Mucosa of stomach (tissue), 1 donor: ENCODE data around the gene NUMA1.

Experiments used
- H3K27me3 ChIP-seq: one replicate; pipeline ENCODE4 v1.7.0; 2013; ENCODE audit warnings: mild to moderate bottlenecking, low read length; ENCODE audit not compliant: control insufficient read depth, insufficient read depth
- H3K36me3 ChIP-seq: one replicate; pipeline ENCODE4 v1.7.0; 2013; ENCODE audit warnings: low read length; ENCODE audit not compliant: control insufficient read depth, insufficient read depth
- H3K4me1 ChIP-seq: one replicate; pipeline ENCODE4 v1.7.0; 2013; ENCODE audit warnings: mild to moderate bottlenecking, low read length; ENCODE audit not compliant: control insufficient read depth, insufficient read depth
- H3K4me3 ChIP-seq: one replicate; pipeline ENCODE4 v1.7.0; 2013; ENCODE audit warnings: low read length
- H3K9ac ChIP-seq: one replicate; pipeline ENCODE4 v1.7.0; 2013; ENCODE audit warnings: mild to moderate bottlenecking, low read length, moderate library complexity
- H3K9me3 ChIP-seq: one replicate; pipeline ENCODE4 v1.7.0; 2013; ENCODE audit warnings: mild to moderate bottlenecking, low read length, moderate library complexity; ENCODE audit not compliant: control insufficient read depth
- donor health status: Pancreatic carcinoma.

NUMA1 gene

GRCh38 chr11:72080326-72081183, at the start of gene NUMA1, which contains the start of gene LRRC51:
TSS of gene NUMA1 (minus strand) at chr11:72080542. CDS start at chr11:72035943, 44,599 bp downstream.
TSS of gene LRRC51 (plus strand) at chr11:72080850. CDS start at chr11:72089084, 8,234 bp downstream.
- H3K9me3 ChIP-seq = no peaks in the 10 kb centered on the region
- H3K9ac ChIP-seq = peak within 1 kb of the TSS; percentile 81
- no peaks in the 10 kb centered on the region for H3K36me3 ChIP-seq
- H3K4me3 ChIP-seq = peak within 1 kb of the TSS; percentile 86
- H3K27me3 ChIP-seq = no peaks in the 10 kb centered on the region
- peaks cover 15% of the 10 kb centered on the region for H3K4me1 ChIP-seq

- Histone ChIP-seq H3K9ac (no peak overlapping the region), H3K36me3 (no peaks in the 10 kb centered on the region), H3K27me3 (no peaks in the 10 kb centered on the region), H3K9me3 (no peaks in the 10 kb centered on the region), H3K4me3 (no peak overlapping the region), H3K4me1 (no peaks in the 10 kb centered on the region)
Observed at GRCh38 chr11:72129381-72129780, 49.0 kb upstream of the NUMA1 start.

- Histone ChIP-seq H3K36me3 (no peaks in the 10 kb centered on the region), H3K9ac (no peak overlapping the region), H3K4me1 (no peaks in the 10 kb centered on the region), H3K27me3 (no peaks in the 10 kb centered on the region), H3K9me3 (no peaks in the 10 kb centered on the region), H3K4me3 (no peak overlapping the region)
Observed at GRCh38 chr11:72127923-72128322, 47.6 kb upstream of the NUMA1 start.

GRCh38 chr11:72125956-72126355, 45.6 kb upstream of the NUMA1 start:
- H3K36me3 ChIP-seq = no peaks in the 10 kb centered on the region
- no peak overlapping the region for H3K9ac ChIP-seq
- H3K4me1 ChIP-seq = no peaks in the 10 kb centered on the region
- H3K27me3 ChIP-seq = no peaks in the 10 kb centered on the region
- no peaks in the 10 kb centered on the region for H3K9me3 ChIP-seq
- no peak overlapping the region for H3K4me3 ChIP-seq

GRCh38 chr11:72124046-72124445, 43.7 kb upstream of the NUMA1 start:
- no peaks in the 10 kb centered on the region for H3K4me1 ChIP-seq
- H3K27me3 ChIP-seq = no peaks in the 10 kb centered on the region

GRCh38 chr11:72123117-72123653, 42.8 kb upstream of the NUMA1 start:
- Histone ChIP-seq H3K36me3 (no peaks in the 10 kb centered on the region), H3K9ac (no peak overlapping the region), H3K9me3 (no peaks in the 10 kb centered on the region), H3K4me3 (no peak overlapping the region), H3K27me3 (no peaks in the 10 kb centered on the region), H3K4me1 (no peaks in the 10 kb centered on the region)

More at GRCh38 chr11:72124046-72124445, 43.7 kb upstream of the NUMA1 start:
- Histone ChIP-seq H3K9me3 (no peaks in the 10 kb centered on the region), H3K4me3 (no peak overlapping the region), H3K36me3 (no peaks in the 10 kb centered on the region), H3K9ac (no peak overlapping the region)

GRCh38 chr11:72122607-72123006, 42.3 kb upstream of the NUMA1 start:
- Histone ChIP-seq H3K4me1 (no peaks in the 10 kb centered on the region), H3K4me3 (no peak overlapping the region), H3K27me3 (no peaks in the 10 kb centered on the region), H3K36me3 (no peaks in the 10 kb centered on the region), H3K9me3 (no peaks in the 10 kb centered on the region), H3K9ac (no peak overlapping the region)

GRCh38 chr11:72120930-72121329, 40.6 kb upstream of the NUMA1 start:
- H3K9me3 ChIP-seq = no peaks in the 10 kb centered on the region
- no peak overlapping the region for H3K9ac ChIP-seq
- no peaks in the 10 kb centered on the region for H3K27me3 ChIP-seq
- H3K4me3 ChIP-seq = no peak overlapping the region
- H3K4me1 ChIP-seq = no peaks in the 10 kb centered on the region
- no peaks in the 10 kb centered on the region for H3K36me3 ChIP-seq

- H3K27me3 ChIP-seq = no peaks in the 10 kb centered on the region
- H3K9ac ChIP-seq = no peak overlapping the region
- no peaks in the 10 kb centered on the region for H3K9me3 ChIP-seq
Observed at GRCh38 chr11:72119198-72119597, 38.9 kb upstream of the NUMA1 start.

GRCh38 chr11:72116019-72116755, 35.8 kb upstream of the NUMA1 start:
- Histone ChIP-seq H3K9me3 (no peaks in the 10 kb centered on the region), H3K27me3 (no peaks in the 10 kb centered on the region), H3K4me3 (no peak overlapping the region), H3K4me1 (peaks cover 14% of the 10 kb centered on the region), H3K9ac (no peak overlapping the region), H3K36me3 (no peaks in the 10 kb centered on the region)

More at GRCh38 chr11:72119198-72119597, 38.9 kb upstream of the NUMA1 start:
- H3K36me3 ChIP-seq = no peaks in the 10 kb centered on the region
- H3K4me3 ChIP-seq = no peak overlapping the region
- H3K4me1 ChIP-seq = no peaks in the 10 kb centered on the region

GRCh38 chr11:72114570-72114969, 34.2 kb upstream of the NUMA1 start:
- Histone ChIP-seq H3K9ac (no peak overlapping the region), H3K27me3 (no peaks in the 10 kb centered on the region), H3K36me3 (no peaks in the 10 kb centered on the region), H3K4me3 (no peak overlapping the region), H3K4me1 (peaks cover 14% of the 10 kb centered on the region), H3K9me3 (no peaks in the 10 kb centered on the region)
